ENCODE results near the gene YTHDC2.

- TF ChIP-seq CTCF (optimal IDR thresholded peaks at IDR 0.05 in 1 of 3, IDR thresholded peaks at IDR 0.05 in 1 of 3, conservative IDR thresholded peaks at IDR 0.05 in 1 of 3; ENCODE audit: extremely low read depth in 1 of 3, insufficient read depth in 2 of 3, low read length in 3 of 3) (peak in 2 of 3 experiments; percentile 37 to 55), EZH2 (IDR thresholded peaks at IDR 0.05; ENCODE audit: low read length) (no peak)
Measured at GRCh38 chr5:113510836-113511451, 2.5 kb upstream of the YTHDC2 start.

Measured in keratinocyte (primary cell).